Measurements from ENCODE around the gene ERGIC1.

GRCh38 chr5:172940268-172941066 lies 106.4 kb downstream of the ERGIC1 start:
- no peak for TF ChIP-seq POLR2A (IDR thresholded peaks at IDR 0.05)
- TF ChIP-seq CTCF (IDR thresholded peaks at IDR 0.05) = no peak

All from body of pancreas (tissue), 4 donors.